Ovary (tissue), 3 donors: Measurements from ENCODE around the gene KRT3.

ENCODE experiments used
- CTCF ChIP-seq, 3 donors: fragments of 450-650 bp in 2 of 3; fragments of 200-600 bp in 1 of 3; IDR thresholded peaks; one replicate each; pipeline versions ENCODE4 v1.5.1 to v1.8.0; 2016 to 2022; ENCODE audit warnings: antibody characterized with exemption in 3 of 3, mild to moderate bottlenecking in 1 of 3
- EP300 ChIP-seq: sonication (generic); formaldehyde crosslinking; IDR thresholded peaks from one replicate; pipeline ENCODE4 v1.6.1; 2017; ENCODE audit warnings: antibody characterized with exemption
- POLR2A ChIP-seq: fragments of 450-650 bp; IDR thresholded peaks from one replicate; pipeline ENCODE4 v1.6.1; 2017; ENCODE audit warnings: antibody characterized with exemption, mild to moderate bottlenecking, moderate library complexity
- donor health status: DM: no; HTN: no; CAD: no.

GRCh38 chr12:52772188-52772587 is 23.7 kb downstream of the KRT3 start:
- TF ChIP-seq CTCF (IDR thresholded peaks at IDR 0.05) (no peak), EP300 (no peak), POLR2A (no peak)
